GM18873 (cell line): ENCODE data around the gene JPT2.

Experiments
- ATAC-seq: cut with Tn5 transposase; IDR thresholded peaks from one replicate; pipeline ENCODE4 v1.9.1; 2021; ENCODE audit warnings: mild to moderate bottlenecking, moderate library complexity, moderate number of reproducible peaks; ENCODE audit not compliant: unreplicated experiment, low FRiP score

The JPT2 gene, protein sequence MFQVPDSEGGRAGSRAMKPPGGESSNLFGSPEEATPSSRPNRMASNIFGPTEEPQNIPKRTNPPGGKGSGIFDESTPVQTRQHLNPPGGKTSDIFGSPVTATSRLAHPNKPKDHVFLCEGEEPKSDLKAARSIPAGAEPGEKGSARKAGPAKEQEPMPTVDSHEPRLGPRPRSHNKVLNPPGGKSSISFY

DNA sequence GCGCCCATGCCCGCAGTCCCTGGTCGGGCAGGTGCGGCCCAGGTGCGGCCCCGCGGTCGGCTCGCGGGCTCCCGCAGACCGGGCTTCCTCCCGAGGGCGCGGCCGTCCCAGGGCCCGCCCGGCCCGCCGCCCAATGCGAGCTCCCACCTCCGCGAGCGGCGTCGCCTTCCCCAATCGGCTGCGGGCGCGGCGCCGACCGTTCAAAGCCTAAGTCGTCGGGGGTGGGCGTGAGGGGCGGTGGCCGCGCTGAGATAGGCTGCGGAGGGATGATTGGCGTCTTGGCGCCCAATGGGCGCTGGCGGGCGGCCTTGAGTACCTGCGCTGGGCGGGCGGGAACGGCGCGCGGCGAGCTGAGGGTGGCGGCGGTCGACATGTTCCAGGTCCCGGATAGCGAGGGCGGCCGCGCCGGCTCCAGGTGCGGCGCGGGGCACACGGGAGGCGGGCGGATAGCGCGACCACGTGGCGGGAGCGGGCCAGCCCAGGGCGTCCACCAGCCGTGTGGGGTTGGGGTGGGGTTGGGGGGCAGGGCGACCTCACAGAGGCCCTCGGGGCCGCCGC, at the start of gene JPT2:
TSS of gene JPT2 (plus strand) at position 338 of the 558 bp plus-strand sequence. CDS start at position 372, 34 bp downstream.
- peak; percentile 92 for ATAC-seq

DNA sequence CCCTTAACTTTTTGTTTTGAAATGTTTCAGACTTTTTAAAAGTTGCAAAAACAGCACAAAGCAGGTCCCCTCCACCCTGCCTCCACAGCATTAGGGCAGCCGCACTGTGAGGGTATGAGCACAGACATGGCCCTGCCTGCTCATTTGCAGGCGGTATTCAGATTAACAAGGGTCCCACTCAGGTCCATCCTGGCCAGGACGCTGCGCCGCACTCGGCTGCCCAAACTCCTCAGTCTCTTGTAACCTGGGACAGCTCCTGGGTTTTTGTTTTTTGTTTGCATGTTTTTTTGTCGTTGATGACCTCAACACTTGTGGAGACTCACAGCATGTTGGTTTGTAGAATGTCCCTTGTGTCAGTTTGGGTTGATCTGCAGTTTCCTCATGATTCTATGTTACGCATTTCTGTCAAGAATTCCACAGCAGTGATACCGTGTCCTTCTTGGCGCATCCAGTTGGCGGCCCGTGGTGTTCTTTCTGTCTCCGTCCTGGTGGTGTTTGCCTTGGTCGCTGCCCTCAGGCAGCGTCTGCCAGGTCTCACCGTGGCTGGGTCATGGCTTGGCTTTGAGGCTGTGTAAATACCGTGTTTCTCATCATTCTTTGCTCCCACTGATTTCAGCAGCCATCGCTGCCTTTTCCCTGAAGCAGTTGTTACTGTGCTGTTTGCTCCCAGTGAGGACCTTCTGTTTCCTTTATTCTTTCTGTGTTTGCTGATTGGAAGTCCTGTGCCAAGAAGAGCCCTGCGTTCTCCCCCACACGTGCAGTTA, 47.4 kb upstream of the JPT2 start:
- no peak for ATAC-seq

DNA sequence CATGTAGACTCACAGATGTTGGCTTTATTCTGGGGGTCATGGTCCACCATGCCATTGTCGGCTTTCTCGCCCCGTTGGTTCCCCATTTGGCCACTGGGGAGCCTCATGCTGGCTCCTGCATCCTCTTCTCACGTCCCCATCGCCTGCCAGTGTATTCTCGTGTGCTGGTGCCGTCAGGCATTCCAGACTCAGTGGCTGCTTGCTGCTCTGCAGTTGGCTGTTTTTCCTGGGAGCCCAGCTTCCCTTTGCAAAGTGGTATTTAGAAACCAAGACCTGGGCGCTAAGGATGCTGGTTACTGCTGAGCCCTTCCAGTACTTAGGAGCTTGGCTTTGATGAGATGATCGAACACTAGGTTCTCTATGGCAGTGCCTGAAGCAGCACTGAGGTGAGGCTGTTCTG, 46.8 kb upstream of the JPT2 start:
- ATAC-seq: no peak

DNA sequence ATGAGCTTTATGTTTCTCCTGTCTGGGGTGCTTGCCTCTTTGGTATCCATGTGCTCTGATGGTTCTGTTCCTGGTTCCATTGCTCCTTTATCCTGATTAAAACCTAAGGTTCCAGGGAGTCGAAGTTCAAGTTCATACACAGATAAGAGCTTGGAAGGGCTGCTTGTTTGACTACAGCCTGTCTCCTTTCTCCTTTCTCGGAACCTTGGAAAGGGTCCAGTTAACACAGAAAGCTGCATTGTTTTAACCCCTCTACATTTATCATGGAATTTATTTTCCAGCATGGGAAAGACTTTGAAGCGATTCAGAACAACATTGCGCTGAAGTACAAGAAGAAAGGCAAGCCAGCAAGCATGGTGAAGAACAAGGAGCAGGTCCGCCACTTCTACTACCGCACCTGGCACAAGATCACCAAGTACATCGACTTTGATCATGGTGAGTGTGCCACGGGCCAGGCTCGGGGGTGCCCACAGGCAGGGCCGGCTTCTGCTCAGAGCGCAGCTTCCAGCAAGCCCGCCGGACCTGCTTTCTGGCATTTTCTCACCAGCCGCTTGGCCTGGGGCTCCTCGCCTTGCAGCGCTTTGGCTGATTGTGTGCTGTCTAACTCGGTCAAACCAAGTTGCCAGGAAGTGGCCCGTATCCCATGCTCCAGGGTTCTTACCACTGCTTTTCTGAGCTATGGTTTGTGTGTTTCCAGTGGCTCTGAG, 46.0 kb upstream of the JPT2 start:
- ATAC-seq: no peak

DNA sequence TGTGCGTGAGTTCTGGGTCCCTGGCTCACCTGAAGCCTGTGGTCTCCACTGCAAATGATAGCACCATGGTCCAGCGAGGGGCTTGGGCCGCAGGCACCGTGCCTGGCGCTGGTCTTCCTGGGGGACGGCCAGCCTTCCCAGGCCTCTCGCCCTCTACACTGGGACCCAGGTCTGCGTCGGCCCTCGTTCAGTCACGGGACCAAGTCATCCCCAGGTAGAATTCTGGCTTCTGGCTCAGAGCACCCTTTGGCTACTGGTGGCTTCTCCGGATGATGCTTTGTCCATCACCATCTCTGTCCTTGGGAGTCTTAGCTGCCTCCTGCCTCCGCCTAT, 45.5 kb upstream of the JPT2 start:
- ATAC-seq: no peak

DNA sequence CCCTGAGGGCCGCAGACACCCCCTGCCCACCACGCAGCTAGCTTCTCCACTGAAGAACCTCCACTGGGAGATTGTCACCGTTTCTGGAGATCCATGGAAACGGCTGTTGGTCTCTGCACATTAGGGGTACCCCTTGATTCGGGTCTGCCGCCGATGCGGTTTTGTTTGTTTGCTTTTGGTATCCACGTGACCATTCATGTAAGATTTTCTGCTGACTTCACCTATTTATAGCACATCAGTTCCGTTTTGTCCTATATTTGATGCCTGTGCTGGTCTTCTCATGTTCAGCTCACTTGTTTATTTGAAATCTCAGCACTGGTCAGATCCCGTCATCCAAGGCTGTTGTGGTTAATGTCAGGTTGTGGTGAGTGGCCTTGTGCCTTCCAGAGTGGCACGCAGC, 44.8 kb upstream of the JPT2 start:
- no peak for ATAC-seq

DNA sequence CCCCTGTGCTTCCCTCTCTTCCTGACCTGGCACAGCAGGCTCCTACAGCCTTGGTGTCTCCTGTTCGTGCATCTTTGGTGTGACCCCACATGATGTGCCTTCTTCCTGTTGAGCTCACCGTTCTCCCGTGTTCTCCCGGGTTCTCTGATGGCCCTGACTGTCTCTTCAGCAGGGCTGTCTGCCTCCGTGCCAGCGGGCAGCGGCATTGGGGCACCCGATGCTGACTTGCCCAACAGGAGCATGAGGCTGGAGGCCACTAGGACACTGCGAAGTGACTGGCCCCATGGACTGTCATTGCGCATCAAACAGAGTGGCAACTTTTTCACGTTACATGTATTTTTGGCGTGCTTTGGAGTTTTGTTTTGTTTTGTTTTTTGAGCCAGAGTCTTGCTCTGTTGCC, 43.5 kb upstream of the JPT2 start:
- ATAC-seq: no peak

DNA sequence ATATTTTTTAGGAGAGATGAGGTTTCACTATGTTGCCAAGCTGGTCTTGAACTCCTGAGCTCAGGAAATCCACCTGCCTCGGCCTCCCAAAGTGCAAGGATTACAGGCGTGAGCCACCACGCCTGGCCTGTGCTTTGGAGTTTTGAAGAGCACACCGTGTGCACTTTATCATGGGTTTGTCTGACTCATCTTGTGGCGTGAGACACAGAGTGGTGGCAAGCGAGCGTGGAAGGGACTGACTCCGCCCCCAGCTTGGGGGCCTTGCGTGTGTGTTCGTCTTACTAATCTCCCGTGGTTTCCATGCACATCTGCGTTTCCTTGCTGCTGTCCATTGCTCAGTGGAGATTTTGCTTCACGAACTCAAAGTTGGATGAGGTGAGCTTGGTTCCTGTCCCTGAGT, 43.0 kb upstream of the JPT2 start:
- no peak for ATAC-seq

DNA sequence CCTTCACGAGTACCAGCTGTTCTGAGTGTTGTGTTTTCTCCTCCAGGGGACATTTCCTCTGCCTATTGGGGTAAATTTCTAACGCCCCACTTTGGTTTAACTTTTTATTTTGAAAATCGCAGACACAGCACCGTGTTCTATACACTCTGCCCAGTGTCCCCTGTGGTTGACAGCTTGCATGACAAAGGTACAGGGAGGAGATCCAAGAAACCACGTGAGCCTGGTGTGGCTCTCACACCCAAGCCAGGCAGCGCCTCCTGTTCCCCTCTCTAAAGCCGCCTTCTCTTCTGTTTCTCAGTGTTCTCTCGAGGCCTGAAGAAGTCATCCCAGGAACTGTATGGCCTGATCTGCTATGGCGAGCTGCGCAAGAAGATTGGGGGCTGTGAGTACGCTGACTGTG, 40.6 kb upstream of the JPT2 start:
- ATAC-seq: no peak

DNA sequence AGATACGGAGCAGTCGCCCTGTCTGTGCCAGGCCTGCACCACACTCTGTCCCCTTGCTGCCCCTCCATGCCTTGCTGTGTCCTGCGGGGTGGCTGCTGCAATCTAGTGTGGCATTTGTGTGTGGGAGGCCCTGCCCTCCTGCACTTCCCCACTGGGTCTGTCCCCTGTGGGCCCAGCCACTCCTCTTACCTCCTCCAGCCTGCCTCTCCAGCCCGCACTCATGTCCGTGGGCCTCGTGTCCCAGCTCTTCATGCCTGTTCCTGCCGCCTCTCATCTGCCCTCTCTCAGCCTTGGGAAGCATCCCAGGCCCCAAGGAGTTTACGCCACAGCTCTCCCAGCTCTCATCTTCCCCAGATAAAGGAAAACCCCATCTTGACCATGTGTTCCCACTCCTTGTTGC, 39.3 kb upstream of the JPT2 start:
- no peak for ATAC-seq

DNA sequence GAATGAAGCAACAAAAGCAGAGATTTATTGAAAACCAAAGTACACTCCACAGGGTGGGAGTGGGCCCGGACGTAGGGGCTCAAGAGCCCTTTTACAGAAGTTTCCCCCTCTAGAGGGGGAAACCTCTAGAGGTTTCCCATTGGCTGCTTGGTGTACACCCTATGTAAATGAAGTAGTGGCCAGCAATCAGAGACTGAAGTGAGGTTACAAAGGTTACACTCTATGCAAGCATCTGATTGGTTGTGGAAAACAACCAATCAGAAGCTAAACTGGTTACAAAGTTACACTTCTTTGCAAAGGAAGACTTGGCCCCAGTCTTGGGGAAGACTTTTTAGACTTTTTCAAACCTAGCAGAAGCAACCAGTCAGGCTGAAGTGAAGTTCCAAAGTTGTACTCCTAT, 38.8 kb upstream of the JPT2 start:
- ATAC-seq: no peak

DNA sequence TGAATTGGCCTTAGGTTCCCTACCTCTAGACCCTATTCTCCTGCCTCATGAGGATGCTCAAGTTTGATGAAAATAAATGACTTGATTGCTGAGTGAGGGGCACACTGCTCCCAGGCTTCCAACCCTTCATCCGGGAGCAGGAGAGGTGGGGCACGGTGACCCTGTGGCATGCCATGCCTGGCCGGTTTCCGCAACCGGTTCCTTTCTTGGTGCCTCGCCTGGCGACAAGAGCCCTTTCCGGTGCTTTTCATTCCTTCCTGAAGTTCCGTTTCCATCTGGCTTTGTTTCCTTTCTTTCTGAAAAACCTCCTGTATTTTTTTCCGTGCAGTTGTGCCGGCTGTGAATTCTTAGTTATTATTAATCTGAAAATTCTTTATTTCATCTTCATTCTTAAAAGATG, 38.2 kb upstream of the JPT2 start:
- ATAC-seq: no peak

DNA sequence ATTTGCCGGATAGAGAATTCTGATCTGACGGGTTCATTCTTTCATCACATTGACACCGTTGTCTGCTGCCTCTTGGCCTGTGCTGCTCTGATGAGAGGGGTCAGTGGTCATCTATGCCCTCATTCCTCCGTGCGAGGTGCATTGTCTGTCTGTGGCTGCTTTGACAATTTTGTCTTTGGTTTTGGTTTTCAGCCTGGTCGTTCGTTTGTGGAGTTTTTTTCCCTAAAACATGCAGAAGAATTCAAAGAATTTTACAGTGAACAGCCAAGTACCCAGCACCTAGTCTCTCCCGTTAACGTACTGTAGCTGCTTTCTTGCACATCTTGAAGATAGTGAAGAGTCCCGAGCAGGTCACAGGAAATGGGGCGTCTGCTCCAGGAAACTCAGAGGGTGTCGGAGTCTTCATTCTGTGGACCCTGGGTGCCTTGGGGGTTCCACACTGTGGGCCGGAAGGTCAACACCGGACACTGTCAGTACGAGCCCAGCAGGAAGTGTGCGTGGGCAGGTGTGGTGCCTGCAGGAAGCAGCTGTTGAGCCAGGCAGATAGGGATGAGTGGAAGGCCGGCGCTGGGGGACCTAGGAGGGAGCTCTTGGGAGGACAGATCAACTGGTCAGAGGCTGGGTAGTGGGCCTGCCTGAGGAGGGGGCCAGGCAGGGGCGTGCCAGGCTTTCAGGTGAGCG, 37.7 kb upstream of the JPT2 start:
- ATAC-seq: no peak

DNA sequence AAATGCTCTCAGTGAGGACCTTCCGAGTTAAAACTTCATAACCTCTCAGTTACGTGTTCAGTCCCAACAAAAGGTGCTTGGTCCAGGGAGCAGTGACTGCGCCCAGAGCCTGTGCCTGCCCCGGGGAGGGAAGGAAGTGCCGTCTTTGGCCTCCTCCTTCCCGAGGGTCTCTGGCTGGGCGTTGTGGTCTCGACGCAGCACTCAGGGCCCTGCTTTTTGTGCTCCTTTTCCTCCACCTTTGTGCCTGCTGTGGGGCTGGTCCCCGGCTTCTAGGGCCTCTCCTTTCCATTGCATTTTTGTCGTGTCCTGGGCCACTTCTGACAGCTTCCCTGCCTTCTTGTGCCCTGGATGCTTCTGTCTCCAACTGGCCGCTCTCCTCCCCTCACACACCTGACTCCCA, 36.8 kb upstream of the JPT2 start:
- ATAC-seq: no peak

DNA sequence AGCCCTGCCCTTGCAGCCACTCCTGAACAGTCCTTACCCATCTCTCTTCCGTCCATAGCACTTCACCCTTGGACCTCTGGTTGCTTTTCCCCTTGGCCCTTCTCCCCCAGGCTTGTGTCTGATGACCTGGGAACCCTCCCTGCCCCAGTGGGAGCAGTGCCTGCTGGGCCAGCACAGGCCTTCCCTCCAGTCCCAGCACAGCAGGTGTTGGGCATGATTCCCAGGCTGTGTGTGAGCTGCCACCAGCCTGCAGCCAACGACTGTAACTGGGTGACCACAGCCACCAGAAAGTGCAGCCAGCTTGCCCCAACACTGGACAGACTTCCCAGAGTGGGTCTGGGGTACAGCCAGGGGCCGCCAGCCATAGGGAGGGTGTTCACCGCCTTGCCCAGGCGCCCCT, 35.9 kb upstream of the JPT2 start:
- ATAC-seq: no peak

DNA sequence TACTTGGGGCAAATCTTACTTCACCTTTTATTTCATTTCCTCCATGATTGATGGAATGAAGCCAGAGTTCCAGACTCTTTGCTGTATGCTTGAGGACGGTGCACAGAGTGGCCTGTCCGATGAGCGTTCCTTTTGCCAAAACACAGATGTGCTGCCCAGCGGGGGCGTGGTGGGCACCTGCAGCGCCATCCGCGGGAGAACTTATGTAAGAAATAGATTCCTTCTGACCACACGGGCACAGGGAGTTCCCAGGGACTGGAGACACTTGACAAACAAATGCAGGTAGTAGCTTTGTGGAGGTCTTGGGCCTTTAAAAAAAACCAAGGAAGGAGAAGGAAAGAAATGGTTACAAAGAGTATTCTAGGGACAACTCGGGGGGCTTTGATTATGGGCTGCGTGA, 35.3 kb upstream of the JPT2 start:
- no peak for ATAC-seq

DNA sequence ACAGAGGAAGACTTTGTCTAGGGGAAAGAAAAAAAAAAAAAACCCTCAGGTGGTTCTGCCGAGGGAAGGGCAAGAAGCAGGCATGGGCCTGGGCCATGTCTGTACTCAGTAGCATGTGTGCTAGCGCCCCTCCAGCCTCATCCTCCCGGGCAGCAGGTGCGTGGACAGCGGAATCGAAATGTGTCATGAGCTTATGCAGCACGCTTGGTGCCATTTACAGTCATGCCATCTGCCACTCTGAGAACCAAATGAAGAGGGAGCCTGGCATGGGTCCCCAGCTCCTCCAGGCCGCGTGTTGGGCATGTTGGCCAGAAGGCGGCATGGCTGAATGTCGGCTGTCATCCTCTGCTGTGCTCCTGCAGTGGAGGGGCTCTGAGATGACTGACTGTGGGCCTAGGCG, 34.6 kb upstream of the JPT2 start:
- ATAC-seq: no peak

DNA sequence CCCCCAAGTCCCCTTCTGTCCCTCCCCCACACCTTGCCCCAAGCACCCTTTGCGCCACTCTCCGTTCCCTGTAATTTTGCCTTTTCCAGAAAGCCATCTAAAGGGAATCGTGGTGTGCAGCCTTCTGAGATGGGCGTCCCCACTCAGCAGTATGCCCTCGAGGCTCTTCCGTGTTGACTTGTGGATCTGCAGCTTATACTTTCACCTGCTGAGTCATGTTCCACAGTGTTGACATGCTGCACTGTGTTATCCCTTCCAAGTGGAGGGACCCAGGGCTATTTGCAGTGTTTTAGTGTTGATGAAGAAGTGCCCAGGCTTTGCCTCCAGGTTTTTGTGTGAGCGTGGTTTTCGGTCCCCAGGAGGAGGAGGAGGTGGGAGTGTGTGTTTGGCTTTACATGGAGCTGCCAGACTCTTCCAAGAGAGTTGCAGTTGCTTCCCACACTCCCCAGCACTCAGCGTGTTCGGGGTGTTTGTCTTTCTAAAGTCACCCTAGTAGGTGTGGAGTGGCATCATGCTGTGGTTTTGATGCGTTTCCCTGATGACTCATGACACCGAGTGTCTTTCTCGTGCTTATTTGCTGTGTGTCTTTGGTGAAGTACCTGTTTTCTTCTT, 32.1 kb upstream of the JPT2 start:
- no peak for ATAC-seq

DNA sequence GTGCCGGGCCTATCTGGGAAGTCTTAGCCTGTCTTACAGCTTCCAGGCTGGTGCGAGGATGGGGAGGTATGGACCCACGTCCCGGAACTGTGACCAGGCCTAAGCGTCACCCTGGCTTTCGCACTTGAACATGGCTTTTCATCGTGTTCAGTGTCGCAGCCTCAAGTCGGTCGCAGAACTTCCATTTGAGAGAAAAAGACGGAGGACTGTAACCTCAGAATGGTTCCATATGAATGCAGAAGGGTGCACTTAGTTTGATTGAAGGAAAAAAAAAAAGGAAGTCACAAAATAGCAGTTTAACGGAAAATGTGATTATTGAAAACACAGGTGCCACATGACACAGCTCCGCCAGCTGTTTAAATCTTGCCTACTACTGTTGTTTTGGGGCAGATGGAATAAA, 30.2 kb upstream of the JPT2 start:
- ATAC-seq: no peak

DNA sequence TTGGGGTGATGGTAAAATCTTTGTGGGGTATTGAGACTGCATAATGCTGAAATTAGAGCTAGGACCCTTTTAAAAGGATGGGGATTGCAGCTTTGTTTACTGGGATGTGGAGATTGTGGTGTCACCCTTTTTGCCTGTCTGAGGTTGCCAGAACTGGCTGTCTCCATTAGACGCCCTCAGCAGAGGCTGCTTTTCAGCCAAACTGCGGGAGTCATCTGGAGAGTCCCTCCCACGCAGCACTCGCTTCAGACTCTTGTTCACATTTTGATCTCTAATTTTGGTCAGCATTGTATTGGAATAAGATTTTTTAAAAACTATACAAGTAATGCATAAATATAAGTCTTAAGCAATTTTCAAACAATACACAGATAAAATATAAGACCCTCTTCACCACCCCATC, 27.9 kb upstream of the JPT2 start:
- no peak for ATAC-seq
